Kidney (tissue), 14 donors: ENCODE results near the gene NCOA1. TPM values are rescaled to one million over a fixed set of nuclear protein-coding genes. Genes with fewer than 3 reads are reported as not detected.
A peak's percentile ranks its signal among the peaks of the same experiment; 100 is the strongest.

Experiments
- DNase-seq, 5 donors: peaks; one replicate each; pipeline ENCODE4 v3.0.0-alpha.2; 2013 to 2020
- FAIRE-seq: peaks from 2 replicates; lab custom pipeline; 2012; peaks lifted over from hg19 to GRCh38; lab: Jason Lieb, UNC
- H3K27ac ChIP-seq, 2 donors: one replicate each; pipeline ENCODE4 v1.7.0; 2013; ENCODE audit warnings: low read depth in 2 of 2, low read length in 2 of 2, inconsistent platforms in 1 of 2
- H3K27me3 ChIP-seq: one replicate; pipeline ENCODE4 v1.7.1; 2013; ENCODE audit warnings: low read length, inconsistent platforms; ENCODE audit not compliant: control insufficient read depth, insufficient read depth
- H3K36me3 ChIP-seq, 3 donors: one replicate each; pipeline versions ENCODE4 v1.7.0 to v1.7.1; 2013; ENCODE audit warnings: low read length in 3 of 3, control low read depth in 1 of 3, inconsistent platforms in 1 of 3; ENCODE audit not compliant: insufficient read depth in 3 of 3, control insufficient read depth in 2 of 3
- H3K4me1 ChIP-seq, 3 donors: one replicate each; pipeline versions ENCODE4 v1.7.0 to v1.7.1; 2013; ENCODE audit warnings: low read length in 3 of 3, inconsistent platforms in 1 of 3, low read depth in 1 of 3; ENCODE audit not compliant: control insufficient read depth in 2 of 3, insufficient read depth in 2 of 3
- H3K4me3 ChIP-seq, 3 donors: one replicate each; pipeline versions ENCODE4 v1.7.0 to v1.8.1; 2013; ENCODE audit warnings: low read length in 3 of 3, control low read depth in 1 of 3, inconsistent platforms in 1 of 3
- H3K9ac ChIP-seq, 3 donors: one replicate each; pipeline versions ENCODE4 v1.7.0 to v1.7.1; 2013; ENCODE audit warnings: low read length in 3 of 3, control low read depth in 1 of 3, inconsistent platforms in 1 of 3
- H3K9me3 ChIP-seq, 3 donors: one replicate each; pipeline versions ENCODE4 v1.7.0 to v1.7.1; 2013; ENCODE audit warnings: low read length in 3 of 3, control low read depth in 1 of 3, inconsistent platforms in 1 of 3; ENCODE audit not compliant: control insufficient read depth in 2 of 3, insufficient read depth in 1 of 3
- intact Hi-C: fragments of 100-400 bp; cut with DNase I; formaldehyde crosslinking; loops from one replicate; pipeline ENCODE4 v1.11.1; 2022
- polyA plus RNA-seq: library from polyadenylated mRNA; stranded (reverse); fragments of 350-450 nt; fragmentation: Illumina TruSeq; extraction: RNeasy Lipid Tissue Mini Kit (QIAGEN cat#74804); gene quantifications from one replicate; pipeline ENCODE4 v1.2.3, GENCODE V29; 2014; ENCODE audit warnings: low read depth, low replicate concordance; ENCODE audit not compliant: insufficient read depth
- total RNA-seq: library from RNA; stranded (reverse); fragmentation: NEBNext Ultra II Directional; extraction: Animal tissue kit (Norgen Biotek cat#: 25700); gene quantifications from one replicate; pipeline ENCODE4 v1.2.1, GENCODE V29; 2021
- TF ChIP-seq, protein P1 (sequence below): IDR thresholded peaks from 3 replicates; pipeline ENCODE4 v1.5.1; 2012; ENCODE audit warnings: mild to moderate bottlenecking, moderate library complexity, borderline replicate concordance; ENCODE audit not compliant: insufficient read depth; ENCODE audit errors: extremely low read depth
- donor health status: control.
- donor health status: control.
- donor health status: control.
- donor health status: control.
- donor health status: control.
- donor health status: DM: yes; HTN: yes; CAD: no.
- donor health status: Normal renal cell carcinoma (clear cell type).

NCOA1 gene
- total and polyA plus RNA-seq, 2 donors from 2014 or later: 11.6 to 41.5 TPM

DNA sequence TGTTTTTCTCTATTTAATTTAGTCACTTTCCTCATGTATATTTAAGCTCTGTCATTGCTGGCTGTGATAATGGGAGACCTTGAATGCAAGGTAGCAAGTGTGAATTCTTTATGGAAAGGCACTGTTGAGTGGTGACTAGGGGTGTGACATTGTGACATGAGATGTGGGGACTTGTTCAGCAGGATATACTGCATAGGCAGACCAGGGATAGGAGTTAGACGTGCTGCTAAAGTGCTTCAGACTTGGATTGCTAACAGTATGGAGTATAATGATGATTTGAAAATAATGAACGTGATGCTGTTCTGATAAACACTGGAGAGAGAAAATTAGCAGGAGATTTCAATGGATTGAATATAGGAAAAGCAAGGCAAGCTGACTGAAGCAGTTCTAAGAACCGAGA, 135.1 kb downstream of the NCOA1 start:
- no peaks in the 10 kb centered on the region for H3K9me3 ChIP-seq
- H3K4me1 ChIP-seq: no peaks in the 10 kb centered on the region
- H3K36me3 ChIP-seq: no peaks in the 10 kb centered on the region
- no peak overlapping the region for H3K9ac ChIP-seq
- no peak overlapping the region for H3K27ac ChIP-seq
- no peak overlapping the region for H3K4me3 ChIP-seq
- DNase-seq (peak in 1 of 5 donors; percentile 12), FAIRE-seq (no peak)
- no peaks in the 10 kb centered on the region for H3K27me3 ChIP-seq
- TF ChIP-seq, protein P1, sequence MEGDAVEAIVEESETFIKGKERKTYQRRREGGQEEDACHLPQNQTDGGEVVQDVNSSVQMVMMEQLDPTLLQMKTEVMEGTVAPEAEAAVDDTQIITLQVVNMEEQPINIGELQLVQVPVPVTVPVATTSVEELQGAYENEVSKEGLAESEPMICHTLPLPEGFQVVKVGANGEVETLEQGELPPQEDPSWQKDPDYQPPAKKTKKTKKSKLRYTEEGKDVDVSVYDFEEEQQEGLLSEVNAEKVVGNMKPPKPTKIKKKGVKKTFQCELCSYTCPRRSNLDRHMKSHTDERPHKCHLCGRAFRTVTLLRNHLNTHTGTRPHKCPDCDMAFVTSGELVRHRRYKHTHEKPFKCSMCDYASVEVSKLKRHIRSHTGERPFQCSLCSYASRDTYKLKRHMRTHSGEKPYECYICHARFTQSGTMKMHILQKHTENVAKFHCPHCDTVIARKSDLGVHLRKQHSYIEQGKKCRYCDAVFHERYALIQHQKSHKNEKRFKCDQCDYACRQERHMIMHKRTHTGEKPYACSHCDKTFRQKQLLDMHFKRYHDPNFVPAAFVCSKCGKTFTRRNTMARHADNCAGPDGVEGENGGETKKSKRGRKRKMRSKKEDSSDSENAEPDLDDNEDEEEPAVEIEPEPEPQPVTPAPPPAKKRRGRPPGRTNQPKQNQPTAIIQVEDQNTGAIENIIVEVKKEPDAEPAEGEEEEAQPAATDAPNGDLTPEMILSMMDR: no peak
- intact Hi-C loops: no loop called here

DNA sequence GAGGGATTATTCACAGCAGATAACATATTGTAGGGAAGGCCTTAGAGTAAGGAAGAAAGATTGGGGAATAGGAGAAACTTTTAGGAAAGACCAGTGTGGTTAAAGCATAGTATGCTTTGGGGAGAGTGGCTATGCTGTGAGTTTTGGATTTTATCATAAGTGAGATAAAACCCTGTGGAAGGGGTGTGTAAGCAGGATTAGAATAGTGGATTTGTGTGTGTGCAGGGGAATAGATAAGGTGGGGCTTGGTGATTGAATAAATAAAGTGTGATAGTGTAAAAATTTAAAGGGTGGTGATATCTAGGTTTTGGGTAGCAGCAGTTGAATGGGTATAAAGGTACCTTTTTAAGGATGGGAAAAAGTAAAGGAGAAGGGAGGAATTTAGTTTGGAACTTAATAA, 137.7 kb downstream of the NCOA1 start:
- Histone ChIP-seq H3K9ac (no peak overlapping the region), H3K4me3 (no peak overlapping the region), H3K9me3 (no peaks in the 10 kb centered on the region), H3K4me1 (no peaks in the 10 kb centered on the region), H3K27ac (no peak overlapping the region), H3K27me3 (no peaks in the 10 kb centered on the region), H3K36me3 (no peaks in the 10 kb centered on the region)
- intact Hi-C loops: no loop called here
- TF ChIP-seq, protein P1: no peak
- DNase-seq: no peak
- FAIRE-seq: no peak

DNA sequence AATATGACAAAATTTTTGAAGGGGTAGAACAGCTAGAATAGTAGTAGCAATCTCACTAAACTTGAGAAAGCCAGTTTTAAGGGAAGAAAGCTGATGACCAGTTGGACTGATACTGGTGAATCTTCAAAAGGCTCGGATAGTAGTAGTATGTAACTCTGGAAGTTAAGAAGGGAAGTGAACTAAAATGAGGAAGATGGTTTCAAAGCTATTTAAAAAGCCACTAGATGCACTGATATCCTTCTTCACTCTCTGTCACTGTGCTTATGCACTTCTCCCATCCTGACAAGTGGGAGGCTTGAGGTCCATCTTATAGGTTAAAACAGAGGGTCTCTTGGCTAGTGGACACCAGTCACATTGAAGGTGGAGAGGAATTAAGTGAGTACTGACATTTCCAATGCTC, 141.1 kb downstream of the NCOA1 start:
- H3K27me3 ChIP-seq: no peaks in the 10 kb centered on the region
- no peaks in the 10 kb centered on the region for H3K36me3 ChIP-seq
- H3K4me3 ChIP-seq: no peak overlapping the region
- H3K9ac ChIP-seq: no peak overlapping the region
- H3K4me1 ChIP-seq: no peaks in the 10 kb centered on the region
- no peaks in the 10 kb centered on the region for H3K9me3 ChIP-seq
- intact Hi-C loops: no loop called here
- H3K27ac ChIP-seq: no peak overlapping the region
- DNase-seq (no peak), FAIRE-seq (no peak)
- TF ChIP-seq, protein P1: no peak

DNA sequence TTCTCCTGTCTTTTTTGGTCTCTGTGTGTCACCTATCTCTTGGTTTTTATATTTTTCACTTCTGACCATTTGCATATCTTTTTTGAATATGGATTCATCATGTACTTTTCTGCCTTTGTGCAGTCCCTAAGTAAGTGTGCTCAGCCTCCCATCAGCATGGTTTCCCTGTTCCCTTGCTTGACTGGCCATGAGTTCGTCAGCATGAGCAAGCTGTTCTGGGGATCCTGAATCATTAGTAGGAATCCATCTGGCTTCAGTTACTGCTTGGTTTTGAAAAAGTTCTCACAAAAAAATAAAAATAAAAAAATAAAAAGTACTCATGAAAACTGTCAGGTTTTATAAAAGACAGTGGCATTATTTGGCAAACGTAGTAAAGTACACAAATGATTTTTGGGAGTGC, 144.1 kb downstream of the NCOA1 start:
- TF ChIP-seq, protein P1: no peak
- intact Hi-C loops: no loop called here

More for the DNA sequence above, 144.1 kb downstream of the NCOA1 start:
- no peak overlapping the region for H3K27ac ChIP-seq
- no peak overlapping the region for H3K9ac ChIP-seq
- H3K36me3 ChIP-seq: no peaks in the 10 kb centered on the region
- no peaks in the 10 kb centered on the region for H3K27me3 ChIP-seq
- peaks cover 0 to 4% (median 0%) of the 10 kb centered on the region in 3 donors for H3K9me3 ChIP-seq
- H3K4me1 ChIP-seq: no peaks in the 10 kb centered on the region
- DNase-seq: peak in 1 of 5 donors; percentile 7
- no peak overlapping the region for H3K4me3 ChIP-seq
- FAIRE-seq: no peak
